Lower leg skin (tissue), 4 donors: Measurements from ENCODE around the gene CMSS1. TPM values are rescaled to one million over a fixed set of nuclear protein-coding genes. Genes with fewer than 3 reads are reported as not detected.
A peak's percentile ranks its signal among the peaks of the same experiment; 100 is the strongest.

Experiments
- DNase-seq, 2 donors: peaks; one replicate each; pipeline ENCODE4 v3.0.0-alpha.2; 2019; ENCODE audit warnings: low spot score in 2 of 2
- H3K4me3 ChIP-seq: fragments of 200-600 bp; sonication (generic); 2 replicates; pipeline ENCODE4 v1.5.1; 2017; ENCODE audit warnings: mild to moderate bottlenecking, low read depth; ENCODE audit not compliant: poor library complexity, severe bottlenecking
- POLR2A ChIP-seq, 2 donors: fragments of 450-650 bp; IDR thresholded peaks; one replicate each; pipeline ENCODE4 v1.6.1; 2016 to 2017; ENCODE audit warnings: antibody characterized with exemption in 2 of 2, mild to moderate bottlenecking in 1 of 2, moderate library complexity in 1 of 2
- WGBS, 2 donors: methylation state at CpG; one replicate each; pipeline ENCODE4 v1.1.5; 2018; 5-methylcytosine and 5-hydroxymethylcytosine counted together
- intact Hi-C: fragments of 100-400 bp; cut with DNase I; formaldehyde crosslinking; loops from one replicate; pipeline ENCODE4 v1.15.0; 2023; ENCODE audit warnings: low total_unique reads
- total RNA-seq, 4 donors: library from RNA; depleted of rRNA; stranded (reverse); fragments of >200 nt; gene quantifications; one replicate each; pipeline ENCODE4 v1.1.0, GENCODE V29; 2016
- TF ChIP-seq, protein P1 (sequence below), 3 donors: fragments of 450-650 bp; IDR thresholded peaks; one replicate each; pipeline ENCODE4 v1.5.1; 2016; ENCODE audit warnings: antibody characterized with exemption in 3 of 3, mild to moderate bottlenecking in 3 of 3, moderate library complexity in 2 of 3

The CMSS1 gene
- total RNA-seq, 4 donors from 2014 or later: 3.7 to 13.2 (median 7.5) TPM

DNA sequence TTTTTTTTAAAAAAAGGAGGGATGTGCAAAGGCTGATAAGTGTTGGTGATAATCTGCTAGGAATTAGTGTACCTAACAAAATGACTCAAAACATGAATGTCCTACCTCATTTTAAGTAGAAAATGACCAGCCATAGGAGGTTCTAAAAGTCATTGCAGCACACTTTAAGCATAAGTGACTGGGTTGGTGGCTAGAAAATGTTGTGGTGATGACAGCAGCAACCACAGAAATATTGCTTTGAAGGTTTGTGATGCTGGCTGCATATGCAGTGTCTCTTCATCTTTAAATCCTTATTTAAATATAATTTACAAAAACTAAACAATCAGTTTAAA is 55.2 kb downstream of the CMSS1 start:
- no peak for DNase-seq
- intact Hi-C loops: no loop called here
- no peak overlapping the region for H3K4me3 ChIP-seq
- no peak for TF ChIP-seq POLR2A (IDR thresholded peaks at IDR 0.05)
- TF ChIP-seq, protein P1, sequence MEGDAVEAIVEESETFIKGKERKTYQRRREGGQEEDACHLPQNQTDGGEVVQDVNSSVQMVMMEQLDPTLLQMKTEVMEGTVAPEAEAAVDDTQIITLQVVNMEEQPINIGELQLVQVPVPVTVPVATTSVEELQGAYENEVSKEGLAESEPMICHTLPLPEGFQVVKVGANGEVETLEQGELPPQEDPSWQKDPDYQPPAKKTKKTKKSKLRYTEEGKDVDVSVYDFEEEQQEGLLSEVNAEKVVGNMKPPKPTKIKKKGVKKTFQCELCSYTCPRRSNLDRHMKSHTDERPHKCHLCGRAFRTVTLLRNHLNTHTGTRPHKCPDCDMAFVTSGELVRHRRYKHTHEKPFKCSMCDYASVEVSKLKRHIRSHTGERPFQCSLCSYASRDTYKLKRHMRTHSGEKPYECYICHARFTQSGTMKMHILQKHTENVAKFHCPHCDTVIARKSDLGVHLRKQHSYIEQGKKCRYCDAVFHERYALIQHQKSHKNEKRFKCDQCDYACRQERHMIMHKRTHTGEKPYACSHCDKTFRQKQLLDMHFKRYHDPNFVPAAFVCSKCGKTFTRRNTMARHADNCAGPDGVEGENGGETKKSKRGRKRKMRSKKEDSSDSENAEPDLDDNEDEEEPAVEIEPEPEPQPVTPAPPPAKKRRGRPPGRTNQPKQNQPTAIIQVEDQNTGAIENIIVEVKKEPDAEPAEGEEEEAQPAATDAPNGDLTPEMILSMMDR (IDR thresholded peaks at IDR 0.05): no peak

DNA sequence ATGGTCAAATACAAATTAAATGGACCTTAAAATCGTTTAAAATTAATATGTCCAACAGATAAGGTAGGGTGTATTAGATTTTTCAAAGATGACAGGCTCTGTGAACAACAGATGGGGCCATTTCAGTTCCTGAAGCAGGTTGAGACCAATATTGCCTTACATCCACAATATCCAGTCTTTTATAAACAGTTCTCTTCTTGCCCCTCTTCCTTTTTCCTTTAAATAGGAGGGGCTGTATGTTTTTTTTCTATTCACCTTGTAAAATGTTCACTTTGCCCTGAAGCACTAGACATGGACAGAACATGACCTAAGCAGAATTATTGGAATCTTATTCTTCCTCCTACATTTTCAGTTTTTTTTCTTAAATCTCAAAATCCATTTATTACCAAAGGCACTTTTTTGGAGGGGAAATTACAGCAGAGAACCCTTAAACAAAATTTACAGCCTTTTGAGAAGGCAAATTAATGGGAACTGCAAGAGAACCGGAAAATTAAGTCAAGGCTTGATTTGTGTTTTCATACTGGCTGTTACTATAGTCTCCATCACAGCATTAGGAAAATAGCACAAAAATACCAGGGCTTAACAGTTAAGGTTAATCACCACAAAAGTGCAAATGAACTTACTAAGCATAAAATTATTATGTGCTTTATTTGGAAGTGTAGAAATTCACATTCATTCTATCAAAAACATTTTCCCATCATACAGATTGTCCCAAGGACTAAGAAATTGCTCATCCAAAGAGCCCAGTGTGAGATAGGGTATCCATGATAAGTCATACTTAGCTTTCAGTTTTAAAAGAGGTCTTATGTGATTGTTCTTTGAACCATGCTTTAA is 55.8 kb downstream of the CMSS1 start:
- no peak for DNase-seq
- no peak overlapping the region for H3K4me3 ChIP-seq
- WGBS, 2 donors: 24% methylated on average over 2 of the region's 2 CpGs
- intact Hi-C loops: no loop called here
- no peak for TF ChIP-seq POLR2A (IDR thresholded peaks at IDR 0.05)
- TF ChIP-seq, protein P1 (IDR thresholded peaks at IDR 0.05): no peak

- no peak overlapping the region for H3K4me3 ChIP-seq
- TF ChIP-seq, protein P1 (IDR thresholded peaks at IDR 0.05): no peak
- no peak for TF ChIP-seq POLR2A (IDR thresholded peaks at IDR 0.05)
- DNase-seq: no peak
- intact Hi-C loops: no loop called here
- WGBS, 2 donors: 55 to 60% methylated on average over 3 of the region's 3 CpGs
These were observed 56.8 kb downstream of the CMSS1 start for GRCh38 chr3:99874237-99875002.

GRCh38 chr3:99875581-99875928 is 57.9 kb downstream of the CMSS1 start:
- TF ChIP-seq POLR2A (IDR thresholded peaks at IDR 0.05): no peak
- TF ChIP-seq, protein P1 (IDR thresholded peaks at IDR 0.05): no peak
- 2 to 3% methylated on average over 6 of the region's 6 CpGs for WGBS, 2 donors
- H3K4me3 ChIP-seq: peak overlapping the region; percentile 73
- no peak for DNase-seq
- intact Hi-C loops: no loop called here

- DNase-seq: peak; percentile 71 to 95
- TF ChIP-seq, protein P1 (IDR thresholded peaks at IDR 0.05): no peak
- peak in 1 of 2 donors; percentile 87 for TF ChIP-seq POLR2A (IDR thresholded peaks at IDR 0.05)
- peak overlapping the region; percentile 73 for H3K4me3 ChIP-seq
- intact Hi-C loops: no loop called here
- 3 to 4% methylated on average over 57 to 63 of the region's 63 CpGs for WGBS, 2 donors
These were observed 58.5 kb downstream of the CMSS1 start for GRCh38 chr3:99875929-99876841.
